ENCODE measurements around the gene CDH10. TPM values are rescaled to one million over a fixed set of nuclear protein-coding genes. Genes with fewer than 3 reads are reported as not detected.

CDH10 gene
- not detected for total RNA-seq
- long read RNA-seq: 0 reads

DNA sequence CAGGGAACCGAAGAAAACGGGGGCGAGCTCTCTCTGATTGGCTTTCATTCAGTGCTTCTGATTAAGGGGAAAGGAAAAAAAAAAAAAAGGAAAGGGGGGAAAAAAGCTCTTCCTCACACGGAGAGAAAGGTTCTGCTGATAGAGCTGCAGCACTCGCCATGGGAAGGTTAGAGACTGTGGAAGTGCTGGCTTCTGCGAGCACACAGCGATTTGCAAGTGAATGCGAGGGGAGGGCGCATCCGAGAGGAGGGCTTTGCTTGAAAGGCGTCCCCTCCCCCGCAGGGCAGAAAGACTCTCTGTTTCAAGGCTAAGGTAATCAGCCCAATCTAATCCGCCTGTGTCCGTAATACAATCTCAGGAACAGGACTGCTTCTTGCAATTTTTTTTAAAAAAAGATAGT, at the start of gene CDH10:
Gene CDH10, minus strand, starts transcription at position 218 of the 400 bp plus-strand sequence. CDS start 51,488 bp downstream, outside the sequence.
- Histone ChIP-seq H3K36me3 (no peaks in the 10 kb centered on the region), H3K9me3 (no peaks in the 10 kb centered on the region), H3K4me1 (no peaks in the 10 kb centered on the region), H3K27ac (no peak within 1 kb of the TSS), H3K27me3 (peaks cover 0 to 14% of the 10 kb centered on the region in 2 donors), H3K4me3 (no peak within 1 kb of the TSS)
- TF ChIP-seq POLR2A (IDR thresholded peaks at IDR 0.05): no peak
- TF ChIP-seq, protein P1, sequence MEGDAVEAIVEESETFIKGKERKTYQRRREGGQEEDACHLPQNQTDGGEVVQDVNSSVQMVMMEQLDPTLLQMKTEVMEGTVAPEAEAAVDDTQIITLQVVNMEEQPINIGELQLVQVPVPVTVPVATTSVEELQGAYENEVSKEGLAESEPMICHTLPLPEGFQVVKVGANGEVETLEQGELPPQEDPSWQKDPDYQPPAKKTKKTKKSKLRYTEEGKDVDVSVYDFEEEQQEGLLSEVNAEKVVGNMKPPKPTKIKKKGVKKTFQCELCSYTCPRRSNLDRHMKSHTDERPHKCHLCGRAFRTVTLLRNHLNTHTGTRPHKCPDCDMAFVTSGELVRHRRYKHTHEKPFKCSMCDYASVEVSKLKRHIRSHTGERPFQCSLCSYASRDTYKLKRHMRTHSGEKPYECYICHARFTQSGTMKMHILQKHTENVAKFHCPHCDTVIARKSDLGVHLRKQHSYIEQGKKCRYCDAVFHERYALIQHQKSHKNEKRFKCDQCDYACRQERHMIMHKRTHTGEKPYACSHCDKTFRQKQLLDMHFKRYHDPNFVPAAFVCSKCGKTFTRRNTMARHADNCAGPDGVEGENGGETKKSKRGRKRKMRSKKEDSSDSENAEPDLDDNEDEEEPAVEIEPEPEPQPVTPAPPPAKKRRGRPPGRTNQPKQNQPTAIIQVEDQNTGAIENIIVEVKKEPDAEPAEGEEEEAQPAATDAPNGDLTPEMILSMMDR (IDR thresholded peaks at IDR 0.05): no peak
- ATAC-seq (no peak), DNase-seq (no peak)
- WGBS (ENCODE audit: insufficient coverage, low coverage, low lambda C conversion rate, missing lambda C conversion rate): 4% methylated on average over 7 of the region's 14 CpGs
- intact Hi-C loops (cut with DNase I): no loop called here

- no peaks in the 10 kb centered on the region for H3K36me3 ChIP-seq
- ATAC-seq (no peak), DNase-seq (no peak)
- no peak overlapping the region for H3K4me3 ChIP-seq
- intact Hi-C loops (cut with DNase I): no loop called here
- TF ChIP-seq, protein P1 (IDR thresholded peaks at IDR 0.05): no peak
- no peak for TF ChIP-seq POLR2A (IDR thresholded peaks at IDR 0.05)
- H3K27me3 ChIP-seq: no peaks in the 10 kb centered on the region
- no peaks in the 10 kb centered on the region for H3K9me3 ChIP-seq
- no peak overlapping the region for H3K27ac ChIP-seq
- H3K4me1 ChIP-seq: no peaks in the 10 kb centered on the region
Observed at GRCh38 chr5:24693609-24694008, 48.8 kb upstream of the CDH10 start.

DNA sequence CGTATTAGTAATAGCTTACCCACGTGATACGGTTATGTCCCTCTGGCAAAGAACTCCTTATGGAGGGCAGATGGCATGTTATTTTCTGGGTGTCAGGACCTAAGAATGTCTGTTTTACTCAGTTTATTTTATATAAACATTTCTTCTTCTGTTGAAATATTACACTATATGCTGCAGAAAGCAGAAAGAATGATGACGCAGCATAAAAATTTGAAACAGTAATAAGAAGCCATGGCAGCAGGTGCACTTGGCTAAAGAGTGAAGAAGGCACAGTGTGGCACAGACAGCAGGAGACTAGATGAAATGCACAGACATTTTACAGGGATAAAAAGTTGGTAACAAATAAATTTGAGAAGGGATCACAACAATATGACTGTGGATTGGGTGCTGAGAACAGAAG, 46.3 kb upstream of the CDH10 start:
- ATAC-seq (no peak), DNase-seq (no peak)
- WGBS (ENCODE audit: insufficient coverage, low coverage, low lambda C conversion rate, missing lambda C conversion rate): 69% methylated on average over 4 of the region's 4 CpGs

GRCh38 chr5:24681106-24681505, 36.3 kb upstream of the CDH10 start:
- TF ChIP-seq, protein P1 (IDR thresholded peaks at IDR 0.05): no peak
- no peak for TF ChIP-seq POLR2A (IDR thresholded peaks at IDR 0.05)
- intact Hi-C loops (cut with DNase I): no loop called here

More for the DNA sequence above, 46.3 kb upstream of the CDH10 start:
- Histone ChIP-seq H3K27ac (no peak overlapping the region), H3K4me3 (no peak overlapping the region), H3K9me3 (no peaks in the 10 kb centered on the region), H3K36me3 (no peaks in the 10 kb centered on the region), H3K4me1 (no peaks in the 10 kb centered on the region), H3K27me3 (no peaks in the 10 kb centered on the region)
- TF ChIP-seq, protein P1 (IDR thresholded peaks at IDR 0.05): no peak
- no peak for TF ChIP-seq POLR2A (IDR thresholded peaks at IDR 0.05)
- intact Hi-C loops (cut with DNase I): no loop called here

DNA sequence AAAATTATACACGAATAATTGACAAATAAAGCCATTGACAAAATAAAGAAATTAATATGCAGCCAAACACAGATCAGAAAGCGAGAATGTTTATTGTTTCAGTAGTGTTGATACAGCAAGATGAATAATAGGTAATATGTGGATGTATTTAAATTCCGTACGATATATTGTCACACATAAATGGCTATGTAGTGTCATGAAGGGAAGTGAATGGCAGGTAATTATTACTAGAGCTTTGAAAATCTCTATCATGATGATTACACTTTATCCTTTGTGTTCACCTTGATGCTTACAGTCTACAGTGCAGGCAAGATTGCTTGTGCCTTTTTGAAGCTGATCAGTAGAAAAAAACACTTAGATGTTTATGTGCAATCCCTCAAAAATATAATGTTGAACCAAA, 23.3 kb upstream of the CDH10 start:
- TF ChIP-seq POLR2A (IDR thresholded peaks at IDR 0.05): no peak
- Histone ChIP-seq H3K4me3 (no peak overlapping the region), H3K27ac (no peak overlapping the region), H3K9me3 (no peaks in the 10 kb centered on the region), H3K36me3 (no peaks in the 10 kb centered on the region), H3K4me1 (no peaks in the 10 kb centered on the region), H3K27me3 (no peaks in the 10 kb centered on the region)
- ATAC-seq (no peak), DNase-seq (no peak)
- intact Hi-C loops (cut with DNase I): no loop called here
- WGBS (ENCODE audit: insufficient coverage, low coverage, low lambda C conversion rate, missing lambda C conversion rate): 66% methylated on average over 4 of the region's 4 CpGs

More at GRCh38 chr5:24681106-24681505, 36.3 kb upstream of the CDH10 start:
- ATAC-seq (no peak), DNase-seq (no peak)
- Histone ChIP-seq H3K4me1 (no peaks in the 10 kb centered on the region), H3K27ac (no peak overlapping the region), H3K4me3 (no peak overlapping the region), H3K36me3 (no peaks in the 10 kb centered on the region), H3K9me3 (peaks cover 0 to 9% (median 0%) of the 10 kb centered on the region in 4 donors), H3K27me3 (no peaks in the 10 kb centered on the region)
- WGBS (ENCODE audit: insufficient coverage, low coverage, low lambda C conversion rate, missing lambda C conversion rate): 12% methylated on average over 1 of the region's 1 CpG
